ENCODE results near the gene EVA1C. TPM values are rescaled to one million over a fixed set of nuclear protein-coding genes. Genes with fewer than 3 reads are reported as not detected.

EVA1C gene
- total and polyA plus RNA-seq, 9 of the 15 experiments (the other 6 are each of a cell fraction or from before 2014, with no cell fraction given), result 0.22 TPM; not detected in 8

- no peak overlapping the region for H3K27ac ChIP-seq (ENCODE audit: extremely low read depth, low read depth, low read length)
- 17% methylated on average over 7 of the region's 7 CpGs for WGBS (ENCODE audit: insufficient coverage, low coverage, missing lambda C conversion rate)
- ChIA-PET POLR2A (no interaction called here), CTCF (ENCODE audit: low intra/inter-chr PET ratio) (no interaction called here)
- DNase-seq (ENCODE audit: extremely low read depth in 1 of 4, low spot score in 3 of 4), result no peak
- H3K9me1 ChIP-seq (ENCODE audit: control insufficient read depth, insufficient read depth, low read length), result no peaks in the 10 kb centered on the region
- peaks cover 2 to 22% of the 10 kb centered on the region in 2 experiments; a peak in 4 of 5 replicates for H3K4me1 ChIP-seq (replicated peaks in 1 of 2; ENCODE audit: control insufficient read depth in 2 of 2, insufficient read depth in 2 of 2, low read length in 2 of 2)
- H3K9ac ChIP-seq (ENCODE audit: insufficient read depth in 1 of 2, low read depth in 2 of 2, low read length in 2 of 2), result no peak overlapping the region
- intact Hi-C loops (cut with micrococcal nuclease) (no loop called here), in situ Hi-C loops (cut with MboI) (no loop called here)
- TF ChIP-seq CEBPB (tag; IDR thresholded peaks at IDR 0.05) (0 out of 2 replicates have a peak, but pooled peaks have one; percentile 8), ZBTB1 (CRISPR knock-in tag; IDR thresholded peaks at IDR 0.05; ENCODE audit: borderline replicate concordance, low read depth) (no peak), NCOA2 (IDR thresholded peaks at IDR 0.05; ENCODE audit: partially characterized antibody in 2 of 2) (no peak), ZNF224 (CRISPR knock-in tag; IDR thresholded peaks at IDR 0.05) (no peak)
- TF ChIP-seq, protein P1, sequence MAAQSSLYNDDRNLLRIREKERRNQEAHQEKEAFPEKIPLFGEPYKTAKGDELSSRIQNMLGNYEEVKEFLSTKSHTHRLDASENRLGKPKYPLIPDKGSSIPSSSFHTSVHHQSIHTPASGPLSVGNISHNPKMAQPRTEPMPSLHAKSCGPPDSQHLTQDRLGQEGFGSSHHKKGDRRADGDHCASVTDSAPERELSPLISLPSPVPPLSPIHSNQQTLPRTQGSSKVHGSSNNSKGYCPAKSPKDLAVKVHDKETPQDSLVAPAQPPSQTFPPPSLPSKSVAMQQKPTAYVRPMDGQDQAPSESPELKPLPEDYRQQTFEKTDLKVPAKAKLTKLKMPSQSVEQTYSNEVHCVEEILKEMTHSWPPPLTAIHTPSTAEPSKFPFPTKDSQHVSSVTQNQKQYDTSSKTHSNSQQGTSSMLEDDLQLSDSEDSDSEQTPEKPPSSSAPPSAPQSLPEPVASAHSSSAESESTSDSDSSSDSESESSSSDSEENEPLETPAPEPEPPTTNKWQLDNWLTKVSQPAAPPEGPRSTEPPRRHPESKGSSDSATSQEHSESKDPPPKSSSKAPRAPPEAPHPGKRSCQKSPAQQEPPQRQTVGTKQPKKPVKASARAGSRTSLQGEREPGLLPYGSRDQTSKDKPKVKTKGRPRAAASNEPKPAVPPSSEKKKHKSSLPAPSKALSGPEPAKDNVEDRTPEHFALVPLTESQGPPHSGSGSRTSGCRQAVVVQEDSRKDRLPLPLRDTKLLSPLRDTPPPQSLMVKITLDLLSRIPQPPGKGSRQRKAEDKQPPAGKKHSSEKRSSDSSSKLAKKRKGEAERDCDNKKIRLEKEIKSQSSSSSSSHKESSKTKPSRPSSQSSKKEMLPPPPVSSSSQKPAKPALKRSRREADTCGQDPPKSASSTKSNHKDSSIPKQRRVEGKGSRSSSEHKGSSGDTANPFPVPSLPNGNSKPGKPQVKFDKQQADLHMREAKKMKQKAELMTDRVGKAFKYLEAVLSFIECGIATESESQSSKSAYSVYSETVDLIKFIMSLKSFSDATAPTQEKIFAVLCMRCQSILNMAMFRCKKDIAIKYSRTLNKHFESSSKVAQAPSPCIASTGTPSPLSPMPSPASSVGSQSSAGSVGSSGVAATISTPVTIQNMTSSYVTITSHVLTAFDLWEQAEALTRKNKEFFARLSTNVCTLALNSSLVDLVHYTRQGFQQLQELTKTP (IDR thresholded peaks at IDR 0.05; ENCODE audit: low read depth in 1 of 2, partially characterized antibody in 2 of 2), result no peak
- H3K36me3 ChIP-seq (ENCODE audit: control insufficient read depth, insufficient read depth, low read length), result no peaks in the 10 kb centered on the region
- H3K9me3 ChIP-seq (replicated peaks; ENCODE audit: control insufficient read depth, insufficient read depth, low read depth, low read length), result no peaks in the 10 kb centered on the region
- FAIRE-seq, result no peak
- peak; percentile 48 for ATAC-seq
- H3K4me3 ChIP-seq, result no peak overlapping the region
- 0 out of 2 replicates have a peak overlapping the region, but pooled peaks have one; percentile 29 for H3K4me2 ChIP-seq (ENCODE audit: insufficient read depth, low read length)
- H3K27me3 ChIP-seq (ENCODE audit: control insufficient read depth in 2 of 2, insufficient read depth in 2 of 2, low read length in 2 of 2), result peaks cover 30 to 60% of the 10 kb centered on the region in 2 experiments; a peak in 4 of 5 replicates
- H4K20me1 ChIP-seq (replicated peaks; ENCODE audit: control insufficient read depth, insufficient read depth, low read length), result no peaks in the 10 kb centered on the region
- no TSS peak for BruUV-seq (replicated peaks)
- no peaks in the 10 kb centered on the region for H3K79me2 ChIP-seq (ENCODE audit: control insufficient read depth, insufficient read depth, low read length)
- H2AFZ ChIP-seq (ENCODE audit: low read depth, low read length), result no peak overlapping the region
These were observed 1.4 kb downstream of the EVA1C start for GRCh38 chr21:32413697-32414578.
